ENCODE data around the gene MYRF. TPM values are rescaled to one million over a fixed set of nuclear protein-coding genes. Genes with fewer than 3 reads are reported as not detected.

Gene MYRF
- total and polyA plus RNA-seq, 2 donors from 2014 or later = 6.0 to 36.3 TPM

- H3K9me3 ChIP-seq (ENCODE audit: control insufficient read depth in 2 of 3, insufficient read depth in 1 of 3, low read length in 3 of 3) = no peaks in the 10 kb centered on the region
- TF ChIP-seq CTCF (IDR thresholded peaks at IDR 0.05; ENCODE audit: borderline replicate concordance, extremely low read depth, insufficient read depth) = no peak
- no peak for DNase-seq
- FAIRE-seq = no peak
- no peaks in the 10 kb centered on the region for H3K27me3 ChIP-seq (ENCODE audit: control insufficient read depth, insufficient read depth, low read length)
- H3K4me3 ChIP-seq (ENCODE audit: low read length in 3 of 3) = no peak overlapping the region
- no peaks in the 10 kb centered on the region for H3K36me3 ChIP-seq (ENCODE audit: control insufficient read depth in 2 of 3, insufficient read depth in 3 of 3, low read length in 3 of 3)
- intact Hi-C loops (cut with DNase I) = no loop called here
- H3K27ac ChIP-seq (ENCODE audit: low read depth in 2 of 2, low read length in 2 of 2) = no peak overlapping the region
- peak overlapping the region in 1 of 3 donors; percentile 40 for H3K9ac ChIP-seq (ENCODE audit: low read length in 3 of 3)
- H3K4me1 ChIP-seq (ENCODE audit: control insufficient read depth in 2 of 3, insufficient read depth in 2 of 3, low read depth in 1 of 3, low read length in 3 of 3) = peaks cover 0 to 8% (median 3%) of the 10 kb centered on the region in 3 donors
These were observed 4.5 kb upstream of the MYRF start for GRCh38 chr11:61747967-61748285.

- H3K4me3 ChIP-seq (ENCODE audit: low read length in 3 of 3) = no peak overlapping the region
- FAIRE-seq (no peak), DNase-seq (peak; percentile 60 to 86 (median 83))
- H3K9me3 ChIP-seq (ENCODE audit: control insufficient read depth in 2 of 3, insufficient read depth in 1 of 3, low read length in 3 of 3) = no peaks in the 10 kb centered on the region
- H3K27ac ChIP-seq (ENCODE audit: low read depth in 2 of 2, low read length in 2 of 2) = no peak overlapping the region
- peaks cover 0 to 14% (median 3%) of the 10 kb centered on the region in 3 donors for H3K4me1 ChIP-seq (ENCODE audit: control insufficient read depth in 2 of 3, insufficient read depth in 2 of 3, low read depth in 1 of 3, low read length in 3 of 3)
- H3K36me3 ChIP-seq (ENCODE audit: control insufficient read depth in 2 of 3, insufficient read depth in 3 of 3, low read length in 3 of 3) = no peaks in the 10 kb centered on the region
- no peak overlapping the region for H3K9ac ChIP-seq (ENCODE audit: low read length in 3 of 3)
- no peaks in the 10 kb centered on the region for H3K27me3 ChIP-seq (ENCODE audit: control insufficient read depth, insufficient read depth, low read length)
- no peak for TF ChIP-seq CTCF (IDR thresholded peaks at IDR 0.05; ENCODE audit: borderline replicate concordance, extremely low read depth, insufficient read depth)
- intact Hi-C loops (cut with DNase I) = no loop called here
These were observed 2.7 kb upstream of the MYRF start for GRCh38 chr11:61749591-61750217.

GRCh38 chr11:61750631-61751273 is 1.7 kb upstream of the MYRF start:
- H3K4me3 ChIP-seq (ENCODE audit: low read length in 3 of 3) = no peak overlapping the region
- DNase-seq (no peak), FAIRE-seq (no peak)
- no peak for TF ChIP-seq CTCF (IDR thresholded peaks at IDR 0.05; ENCODE audit: borderline replicate concordance, extremely low read depth, insufficient read depth)
- H3K9me3 ChIP-seq (ENCODE audit: control insufficient read depth in 2 of 3, insufficient read depth in 1 of 3, low read length in 3 of 3) = no peaks in the 10 kb centered on the region
- H3K36me3 ChIP-seq (ENCODE audit: control insufficient read depth in 2 of 3, insufficient read depth in 3 of 3, low read length in 3 of 3) = no peaks in the 10 kb centered on the region
- intact Hi-C loops (cut with DNase I) = no loop called here
- H3K27me3 ChIP-seq (ENCODE audit: control insufficient read depth, insufficient read depth, low read length) = no peaks in the 10 kb centered on the region
- H3K4me1 ChIP-seq (ENCODE audit: control insufficient read depth in 2 of 3, insufficient read depth in 2 of 3, low read depth in 1 of 3, low read length in 3 of 3) = peaks cover 0 to 14% (median 3%) of the 10 kb centered on the region in 3 donors
- no peak overlapping the region for H3K27ac ChIP-seq (ENCODE audit: low read depth in 2 of 2, low read length in 2 of 2)
- no peak overlapping the region for H3K9ac ChIP-seq (ENCODE audit: low read length in 3 of 3)
